IPS-11a (cell line): ENCODE results near the gene LSAMP.
"Not testable (repeated sequence)": the region's sequence is repeated elsewhere in the genome, so short reads cannot be mapped to it uniquely, and the experiment has no call there.

ENCODE experiments used
- H3K4me3 ChIP-seq: one replicate; pipeline ENCODE4 v1.5.1; 2013; ENCODE audit warnings: low read depth, low read length, control low read depth

Gene LSAMP

GRCh38 chr3:115819785-115820384, 625.4 kb downstream of the LSAMP start:
- no peak overlapping the region for H3K4me3 ChIP-seq

GRCh38 chr3:115814778-115815380, 630.4 kb downstream of the LSAMP start:
- H3K4me3 ChIP-seq: no peak overlapping the region

DNA sequence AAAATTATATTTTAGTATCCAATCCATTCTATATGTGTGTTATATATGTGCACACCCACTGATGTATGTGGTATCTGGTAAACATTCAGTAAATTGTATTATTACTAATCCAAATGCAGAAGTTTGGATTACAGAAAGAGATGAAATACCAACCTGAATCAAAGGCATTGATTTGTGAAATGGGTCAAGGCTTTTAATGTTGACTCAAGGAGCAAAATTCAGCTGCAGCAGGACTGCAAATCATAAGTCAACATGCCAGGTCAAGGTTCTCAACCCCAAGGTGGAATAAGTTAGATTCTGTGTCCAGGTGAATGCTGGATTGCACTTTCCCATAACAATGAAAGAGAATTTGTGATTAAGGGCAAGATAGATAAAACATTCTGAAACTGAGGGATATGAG, 631.3 kb downstream of the LSAMP start:
- no peak overlapping the region for H3K4me3 ChIP-seq

DNA sequence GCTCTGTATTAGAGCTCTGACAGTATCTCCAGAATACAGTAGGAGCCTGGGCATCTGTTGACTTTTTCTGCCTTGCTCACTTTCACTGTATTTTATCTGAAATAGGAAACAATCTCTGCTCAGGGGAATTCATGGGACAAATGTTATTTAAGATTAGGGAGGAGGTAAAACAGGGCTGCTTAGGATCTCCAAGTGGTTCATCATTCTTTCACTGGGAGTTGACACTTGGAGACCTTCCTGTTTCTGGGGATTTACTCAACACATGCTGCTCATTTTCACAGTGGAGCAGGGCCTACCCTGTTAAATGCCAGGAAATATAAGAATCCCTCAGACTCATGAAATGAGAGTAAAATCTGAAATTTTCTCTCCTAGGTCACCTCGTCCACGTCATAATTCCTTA, 636.5 kb downstream of the LSAMP start:
- H3K4me3 ChIP-seq: no peak overlapping the region

- H3K4me3 ChIP-seq: no peak overlapping the region
Observed at GRCh38 chr3:115808244-115808643, 637.0 kb downstream of the LSAMP start.

GRCh38 chr3:115806501-115806900, 638.8 kb downstream of the LSAMP start:
- H3K4me3 ChIP-seq: no peak overlapping the region

- no peak overlapping the region for H3K4me3 ChIP-seq
Observed at GRCh38 chr3:115805520-115805919, 639.8 kb downstream of the LSAMP start.

- H3K4me3 ChIP-seq: no peak overlapping the region
Observed at GRCh38 chr3:115804713-115805119, 640.6 kb downstream of the LSAMP start.

DNA sequence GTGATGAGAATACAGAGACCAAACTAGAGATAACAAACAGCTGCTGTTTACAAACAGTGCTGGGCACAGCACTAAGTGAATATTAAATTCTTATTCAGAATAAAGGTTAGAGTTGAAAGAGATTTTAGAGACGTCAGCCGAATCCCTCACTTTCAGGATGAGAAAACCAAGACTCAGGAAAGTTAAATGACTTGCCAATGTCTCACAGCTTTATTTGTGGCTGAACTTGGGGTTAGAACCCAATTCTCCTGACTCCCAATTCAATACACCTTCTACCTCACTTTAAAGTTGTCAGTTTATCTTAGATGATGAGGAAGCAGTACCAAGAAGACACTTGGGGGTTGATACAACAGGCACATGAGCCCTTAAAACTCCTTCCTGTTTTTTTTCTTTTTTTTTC, 641.1 kb downstream of the LSAMP start:
- H3K4me3 ChIP-seq: no peak overlapping the region

DNA sequence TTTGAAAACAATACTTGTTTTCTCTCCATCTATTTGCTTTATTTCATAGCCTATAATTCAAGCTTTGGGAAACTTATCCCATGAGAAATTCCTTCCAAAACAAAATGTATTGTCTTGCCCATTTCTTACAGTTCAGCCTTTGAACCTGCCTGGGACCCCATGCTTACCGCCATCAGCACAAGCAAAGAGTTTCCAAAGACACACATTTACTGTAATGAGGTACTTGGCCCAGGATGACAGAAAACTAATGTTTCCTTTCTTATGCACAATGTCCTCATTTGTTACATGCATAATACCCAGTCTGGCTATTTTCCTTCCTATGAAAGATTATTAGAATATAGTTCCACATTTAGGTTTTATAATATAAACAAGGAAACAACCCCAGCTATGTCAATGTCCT, 641.6 kb downstream of the LSAMP start:
- no peak overlapping the region for H3K4me3 ChIP-seq

- H3K4me3 ChIP-seq: no peak overlapping the region
Observed at GRCh38 chr3:115800489-115801075, 644.7 kb downstream of the LSAMP start.

DNA sequence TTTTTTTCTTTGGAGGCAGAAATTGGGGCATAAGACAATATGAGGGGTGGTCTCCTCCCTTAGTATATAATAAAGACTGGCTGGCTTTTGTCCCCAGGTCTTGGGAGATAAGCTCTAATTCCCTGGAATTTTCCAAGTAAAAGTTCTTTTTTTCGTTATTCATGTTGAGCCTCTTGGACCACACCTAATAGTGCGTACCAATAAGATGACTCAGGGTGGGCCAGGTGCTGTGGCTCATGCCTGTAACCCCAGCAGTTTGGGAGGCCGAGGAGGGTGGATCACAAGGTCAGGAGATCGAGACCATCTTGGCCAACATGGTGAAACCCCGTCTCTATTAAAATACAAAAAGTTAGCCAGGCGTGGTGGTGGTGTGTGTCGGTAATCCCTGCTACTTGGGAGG, 645.2 kb downstream of the LSAMP start:
- not testable (repeated sequence) for H3K4me3 ChIP-seq

DNA sequence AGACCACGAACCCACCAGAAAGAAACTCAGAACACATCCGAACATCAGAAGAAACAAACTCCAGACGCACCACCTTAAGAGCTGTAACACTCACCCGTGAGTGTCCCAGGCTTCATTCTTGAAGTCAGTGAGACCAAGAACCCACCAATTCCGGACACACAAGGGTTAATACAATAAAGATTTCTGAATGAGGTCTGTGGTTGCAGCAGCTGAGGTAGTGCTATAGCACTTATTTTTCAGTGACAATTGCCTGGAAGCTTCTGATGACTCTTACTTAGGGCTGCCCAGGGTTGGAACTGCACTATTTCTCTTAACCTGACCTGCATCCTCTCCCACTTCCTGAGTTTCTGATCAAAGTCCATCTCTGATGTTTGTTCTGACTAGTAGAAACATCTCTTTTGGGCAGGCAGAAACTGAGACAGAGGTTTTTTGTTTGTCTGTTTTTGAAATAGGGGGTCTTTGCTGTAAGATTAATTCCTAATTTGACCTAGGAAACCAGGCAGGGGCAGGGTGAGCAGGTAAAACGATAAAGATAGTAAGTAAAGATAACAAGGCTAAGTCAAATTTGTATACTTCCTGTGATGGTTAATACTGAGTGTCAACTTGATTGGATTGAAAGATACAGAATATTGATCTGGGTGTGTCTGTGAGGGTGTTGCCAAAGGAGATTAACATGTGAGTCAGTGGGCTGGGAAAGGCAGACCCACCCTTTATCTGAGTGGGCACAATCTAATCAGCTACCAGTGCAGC, 652.9 kb downstream of the LSAMP start:
- H3K4me3 ChIP-seq: no peak overlapping the region

DNA sequence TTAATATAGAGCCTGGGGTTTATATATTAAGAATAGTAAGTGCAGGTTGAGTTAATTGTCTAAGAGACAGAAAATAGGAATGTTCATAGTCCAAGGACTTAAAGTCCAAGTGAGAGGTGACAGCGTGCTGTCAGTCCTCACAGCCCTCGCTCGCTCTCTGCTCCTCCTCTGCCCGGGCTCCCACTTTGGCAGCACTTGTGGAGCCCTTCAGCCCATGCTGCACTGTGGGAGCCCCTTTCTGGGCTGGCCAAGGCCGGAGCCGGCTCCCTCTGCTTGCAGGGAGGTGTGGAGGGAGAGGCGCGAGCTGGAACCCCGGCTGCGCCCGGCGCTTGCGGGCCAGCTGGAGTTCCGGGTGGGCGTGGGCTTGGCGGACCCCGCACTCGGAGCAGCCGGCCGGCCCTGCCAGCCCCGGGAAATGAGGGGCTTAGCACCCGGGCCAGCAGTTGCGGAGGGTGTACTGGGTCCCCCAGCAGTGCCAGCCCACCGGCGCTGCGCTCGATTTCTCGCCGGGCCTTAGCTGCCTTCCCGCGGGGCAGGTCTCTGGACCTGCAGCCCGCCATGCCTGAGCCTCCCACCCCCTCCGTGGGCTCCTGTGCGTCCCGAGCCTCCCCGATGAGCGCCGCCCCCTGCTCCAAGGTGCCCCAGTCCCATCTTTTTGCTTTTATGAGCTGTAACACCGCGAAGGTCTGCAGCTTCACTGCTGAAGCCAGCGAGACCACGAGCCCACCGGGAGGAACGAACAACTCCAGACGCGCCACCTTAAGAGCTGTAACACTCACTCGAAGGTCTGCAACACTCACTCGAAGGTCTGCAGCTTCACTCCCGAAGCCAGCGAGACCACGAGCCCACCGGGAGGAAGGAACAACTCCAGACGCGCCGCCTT, 653.8 kb downstream of the LSAMP start:
- not testable (repeated sequence) for H3K4me3 ChIP-seq

DNA sequence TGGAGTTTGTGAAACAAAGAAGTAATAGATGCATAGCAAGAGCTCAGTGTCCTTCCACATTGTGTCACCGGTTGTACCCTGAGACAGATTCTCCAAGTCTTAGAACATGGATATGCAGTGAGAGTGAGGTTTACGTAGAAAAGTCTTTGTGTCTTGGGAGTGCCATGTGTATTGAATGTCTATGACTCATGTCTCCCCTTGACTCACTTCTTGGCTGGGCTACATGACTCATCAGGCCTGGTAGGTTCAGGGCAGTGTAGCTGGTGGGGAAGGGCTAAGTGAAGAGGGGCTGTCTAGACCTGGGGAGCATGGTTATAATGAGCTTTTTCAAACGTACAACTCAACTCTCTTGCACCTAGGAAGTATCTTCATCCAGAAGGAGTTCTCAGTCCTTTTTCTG, 654.5 kb downstream of the LSAMP start:
- no peak overlapping the region for H3K4me3 ChIP-seq

GRCh38 chr3:115789481-115789880, 655.8 kb downstream of the LSAMP start:
- H3K4me3 ChIP-seq: no peak overlapping the region

DNA sequence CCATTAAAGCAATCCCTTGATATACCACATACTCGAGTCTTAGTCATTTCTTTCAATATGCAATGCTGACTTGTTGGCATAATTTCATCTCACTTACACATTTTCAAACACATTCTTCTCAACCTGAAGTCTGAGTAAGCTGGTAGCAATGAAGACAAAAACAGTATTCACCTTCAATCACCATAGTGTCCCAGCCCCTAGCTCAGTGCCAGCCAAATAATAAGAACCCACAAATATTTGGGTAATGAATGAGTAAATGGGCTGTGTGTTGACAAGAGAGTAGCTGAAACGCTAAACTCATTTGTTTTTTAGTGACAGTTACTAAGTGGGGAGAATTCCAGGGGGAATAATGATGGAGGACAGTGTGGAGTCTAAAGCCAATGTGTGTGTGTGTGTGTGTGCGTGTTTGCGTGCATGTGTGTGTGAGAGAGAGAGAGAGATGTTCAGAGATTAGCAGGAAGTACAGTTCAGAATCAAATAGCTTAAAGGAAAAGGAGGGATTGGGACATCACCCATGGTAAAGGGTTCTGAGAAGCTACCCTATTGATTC, 656.3 kb downstream of the LSAMP start:
- H3K4me3 ChIP-seq: no peak overlapping the region

DNA sequence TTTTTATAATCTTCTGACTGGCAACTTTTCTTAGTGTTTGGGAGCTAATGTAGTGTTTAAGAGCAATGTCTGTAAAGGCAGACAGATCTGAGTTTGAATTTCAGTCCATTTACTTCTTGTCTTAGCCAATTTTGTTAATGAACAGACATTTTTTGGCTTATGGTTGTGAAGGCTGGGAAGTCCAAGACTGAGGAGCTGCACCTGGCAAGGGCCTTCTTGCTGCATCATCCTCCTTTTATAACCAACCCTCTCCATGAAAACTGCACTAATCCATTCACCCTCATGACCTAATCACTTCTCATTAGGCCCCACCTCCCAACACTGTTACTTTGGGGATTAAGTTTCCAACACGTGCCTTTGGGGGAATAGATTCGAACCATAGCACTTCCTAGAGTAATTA, 657.5 kb downstream of the LSAMP start:
- no peak overlapping the region for H3K4me3 ChIP-seq

DNA sequence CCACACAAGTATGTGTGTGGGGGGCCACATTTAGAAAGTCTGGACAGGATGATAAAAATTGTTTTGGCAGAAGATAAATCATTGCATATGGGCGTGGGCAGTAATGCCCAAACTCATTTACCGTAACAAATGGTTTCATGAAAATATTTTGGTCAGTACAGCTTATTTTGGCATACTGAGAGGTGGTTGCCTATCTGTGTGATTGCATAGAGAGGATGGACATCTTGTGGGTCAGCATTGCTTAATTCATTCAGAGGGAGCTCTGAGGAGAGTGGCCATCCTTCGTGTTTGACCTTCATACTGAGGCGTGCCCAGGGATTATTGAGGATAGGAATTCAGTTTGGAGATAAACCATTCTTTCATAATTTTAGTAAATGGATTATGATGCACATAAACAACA, 659.5 kb downstream of the LSAMP start:
- no peak overlapping the region for H3K4me3 ChIP-seq

DNA sequence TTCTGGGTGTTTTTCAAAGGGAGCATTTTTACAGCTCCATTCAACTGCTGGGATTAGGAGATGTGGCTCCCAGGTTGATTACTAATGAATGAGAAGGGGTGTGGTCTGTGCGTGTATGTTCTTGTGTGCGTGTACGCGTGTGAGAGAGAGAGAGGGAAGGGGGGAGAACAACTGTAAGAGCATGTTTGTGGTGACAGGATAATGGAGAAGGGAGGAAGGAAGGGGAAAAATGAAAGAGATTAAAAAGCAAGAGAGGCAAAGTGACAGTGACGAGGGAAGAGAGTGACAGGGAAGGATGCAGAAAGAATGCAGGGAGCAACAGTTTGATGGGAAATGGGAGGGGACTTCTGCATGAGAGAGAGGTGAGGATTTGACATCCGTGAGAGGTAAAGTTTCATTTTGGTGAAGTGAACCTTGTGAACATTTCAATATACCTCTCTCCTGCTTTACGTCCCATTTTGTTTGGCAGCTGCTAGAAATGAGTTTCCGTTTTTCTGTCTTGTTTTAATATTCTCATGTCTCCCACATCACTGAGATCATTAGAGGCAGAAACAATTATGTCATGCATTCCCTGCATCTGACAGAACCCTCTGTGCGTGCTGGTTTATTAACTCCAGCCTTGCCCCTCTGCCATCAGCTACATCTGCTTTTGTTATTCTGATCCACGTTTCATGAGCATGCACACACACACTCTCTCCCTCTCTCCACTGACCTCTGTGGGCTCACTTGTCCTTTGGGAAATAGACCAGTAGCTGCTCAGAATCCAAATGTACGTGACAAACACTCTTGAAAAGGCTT, 660.3 kb downstream of the LSAMP start:
- peak overlapping the region; percentile 56 for H3K4me3 ChIP-seq
